K562 (cell line): ENCODE results near the gene MPV17L2. TPM values are rescaled to one million over a fixed set of nuclear protein-coding genes. Genes with fewer than 3 reads are reported as not detected.

ENCODE experiments used
- CHD7 ChIP-seq: fragments of 200-600 bp; sonication (generic); IDR thresholded peaks from one replicate; pipeline ENCODE4 v1.6.1; 2012; ENCODE audit warnings: mild to moderate bottlenecking, low read depth, low read length, inconsistent platforms
- GATA2 ChIP-seq: sonication (generic); formaldehyde crosslinking; IDR thresholded peaks from 2 replicates; pipeline ENCODE4 v1.4.0; 2020; ENCODE audit warnings: mild to moderate bottlenecking, missing genetic modification reagents
- MAZ ChIP-seq, 2 experiments: fragments of 450-650 bp in 1 of 2; sonication (generic) in 1 of 2; formaldehyde crosslinking; IDR thresholded peaks in 1 of 2; conservative IDR thresholded peaks in 1 of 2; 2 replicates each; pipeline versions ENCODE4 v1.4.0 to v1.5.0; 2020; ENCODE audit warnings: mild to moderate bottlenecking in 1 of 2, missing genetic modification reagents in 1 of 2
- NUFIP1 ChIP-seq: fragments of 450-650 bp; IDR thresholded peaks from 2 replicates; pipeline ENCODE4 v1.6.1; 2018; ENCODE audit not compliant: partially characterized antibody
- PKNOX1 ChIP-seq: fragments of 450-650 bp; IDR thresholded peaks from 2 replicates; pipeline ENCODE4 v1.6.1; 2016
- ZNF407 ChIP-seq: fragments of 450-650 bp; IDR thresholded peaks from 2 replicates; pipeline ENCODE4 v1.6.1; 2016; ENCODE audit warnings: low read depth
- polyA plus RNA-seq, 8 experiments: library from polyadenylated mRNA; depleted of rRNA in 4 of 8; stranded (reverse) in 5 of 8; unstranded in 3 of 8; fragments of >200 nt; fragmentation: Nextera tagmentation in 2 of 8; fragmentation: Illumina TruSeq in 1 of 8; extraction: Ambion mirVana in 2 of 8; extraction: Trizol in 1 of 8; gene quantifications; 2 replicates each; pipeline versions ENCODE4 v1.2.1 to v1.2.3, GENCODE V29; 2011 to 2014; ENCODE audit warnings: inconsistent platforms in 1 of 8, missing spikeins in 1 of 8
- total RNA-seq, 7 experiments: library from RNA; depleted of rRNA in 6 of 7; stranded (reverse); fragments of >200 nt in 6 of 7; fragmentation: Illumina TruSeq in 2 of 7; extraction: Trizol in 2 of 7; gene quantifications; 2 replicates each; pipeline versions ENCODE4 v1.2.1 to v1.2.3, GENCODE V29; 2011 to 2021; ENCODE audit warnings: low replicate concordance in 1 of 7

Gene MPV17L2
- total and polyA plus RNA-seq, 9 of the 15 experiments (the other 6 are each of a cell fraction or from before 2014, with no cell fraction given): 10.6 to 60.2 (median 28.5) TPM

- TF ChIP-seq NUFIP1: no peak
- TF ChIP-seq GATA2: no peak
- TF ChIP-seq CHD7: no peak
- no peak for TF ChIP-seq PKNOX1
- no peak for TF ChIP-seq ZNF407
- peak; percentile 58 to 92; a peak in 3 of 4 replicates for TF ChIP-seq MAZ (CRISPR knock-in tag; conservative IDR thresholded peaks at IDR 0.05 in 1 of 2, IDR thresholded peaks at IDR 0.05 in 1 of 2)
Observed at GRCh38 chr19:18233224-18233825, 40.3 kb downstream of the MPV17L2 start (continued).
